Stimulated activated CD8-positive, alpha-beta memory T cell treated with anti-CD3 and anti-CD28 coated beads, Interleukin-7, amount 100 ng/mL, for 1 hour (primary cell): ENCODE measurements around the gene TAF8.

ENCODE experiments used
- DNase-seq, 2 donors: peaks; one replicate each; pipeline ENCODE4 v3.0.0-alpha.2; 2020; ENCODE audit warnings: low read depth in 2 of 2

Gene TAF8

DNA sequence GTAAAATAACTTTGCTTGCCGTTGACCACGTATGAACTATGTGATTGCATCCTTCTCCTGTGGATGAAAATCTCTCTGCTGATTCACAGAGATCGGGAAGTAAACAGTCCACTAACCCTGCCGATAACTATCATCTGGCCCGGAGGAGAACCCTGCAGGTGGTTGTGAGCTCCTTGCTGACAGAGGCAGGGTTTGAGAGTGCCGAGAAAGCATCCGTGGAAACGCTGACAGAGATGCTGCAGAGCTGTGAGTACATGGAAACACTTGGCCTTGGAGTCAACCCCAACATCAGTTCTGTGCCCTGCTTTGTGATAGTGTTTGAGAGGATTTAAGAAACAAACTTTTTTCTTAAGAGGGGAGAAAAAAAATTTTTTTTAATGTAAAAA, 937 bp downstream of the TAF8 start:
- no peak for DNase-seq

GRCh38 chr6:42053601-42054000, 3.3 kb downstream of the TAF8 start:
- no peak for DNase-seq

- no peak for DNase-seq
Observed at GRCh38 chr6:42059743-42060142, 9.4 kb downstream of the TAF8 start.

GRCh38 chr6:42066156-42066675, 15.9 kb downstream of the TAF8 start:
- DNase-seq, result no peak

GRCh38 chr6:42068173-42068572, 17.8 kb downstream of the TAF8 start:
- DNase-seq, result no peak

DNA sequence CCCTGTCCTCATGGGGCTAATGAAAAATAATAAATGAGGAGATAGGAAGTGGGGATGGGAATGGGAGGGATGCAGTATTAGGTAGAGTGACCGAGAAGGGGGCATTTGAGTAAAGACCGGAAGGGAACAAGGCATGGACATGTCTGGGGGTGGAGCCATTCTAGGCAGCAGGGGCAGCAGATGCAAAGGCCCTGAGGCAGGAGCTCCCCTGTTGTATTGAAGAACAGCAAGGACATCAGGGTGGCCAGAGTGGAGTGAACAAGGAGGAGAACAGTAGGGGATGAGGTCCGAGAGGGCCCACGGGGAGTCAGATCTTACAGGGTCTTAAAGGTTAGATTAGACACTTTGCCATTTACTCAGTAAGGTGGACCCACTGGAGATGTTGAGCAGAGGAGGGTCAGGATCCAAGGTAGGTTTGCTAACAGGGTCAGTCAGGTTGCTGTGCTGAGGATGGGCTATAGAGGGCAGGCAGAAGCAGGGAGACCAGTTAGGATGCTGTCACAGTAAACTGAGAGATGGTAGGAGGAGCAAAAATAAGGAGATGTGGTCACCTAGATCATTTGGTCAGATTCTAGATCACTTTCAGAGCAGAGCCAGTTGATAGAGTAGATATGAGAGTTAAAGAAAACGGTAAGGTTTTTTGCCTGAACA, 18.7 kb downstream of the TAF8 start:
- no peak for DNase-seq

- no peak for DNase-seq
Observed at GRCh38 chr6:42071881-42072583, 21.7 kb downstream of the TAF8 start.

DNA sequence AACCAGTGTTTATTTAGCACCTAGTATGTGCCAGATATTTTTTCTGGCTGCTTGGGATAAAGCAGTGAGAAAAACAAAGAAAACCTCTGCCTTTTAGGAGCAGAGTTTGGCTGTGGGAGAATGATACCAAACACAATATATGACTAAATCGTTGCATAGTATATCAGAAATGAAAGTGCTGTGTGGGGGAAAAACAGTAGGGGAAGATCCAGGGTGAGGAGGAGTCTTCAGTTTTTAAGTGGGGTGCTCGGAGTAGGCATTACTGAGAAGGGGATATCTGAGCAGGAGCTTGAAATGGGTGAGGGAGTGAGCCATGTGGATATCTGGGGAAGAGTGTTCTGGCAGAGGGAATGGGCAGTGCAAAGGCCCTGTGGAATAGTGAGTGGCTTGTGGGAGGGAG, 23.0 kb downstream of the TAF8 start:
- DNase-seq, result no peak

DNA sequence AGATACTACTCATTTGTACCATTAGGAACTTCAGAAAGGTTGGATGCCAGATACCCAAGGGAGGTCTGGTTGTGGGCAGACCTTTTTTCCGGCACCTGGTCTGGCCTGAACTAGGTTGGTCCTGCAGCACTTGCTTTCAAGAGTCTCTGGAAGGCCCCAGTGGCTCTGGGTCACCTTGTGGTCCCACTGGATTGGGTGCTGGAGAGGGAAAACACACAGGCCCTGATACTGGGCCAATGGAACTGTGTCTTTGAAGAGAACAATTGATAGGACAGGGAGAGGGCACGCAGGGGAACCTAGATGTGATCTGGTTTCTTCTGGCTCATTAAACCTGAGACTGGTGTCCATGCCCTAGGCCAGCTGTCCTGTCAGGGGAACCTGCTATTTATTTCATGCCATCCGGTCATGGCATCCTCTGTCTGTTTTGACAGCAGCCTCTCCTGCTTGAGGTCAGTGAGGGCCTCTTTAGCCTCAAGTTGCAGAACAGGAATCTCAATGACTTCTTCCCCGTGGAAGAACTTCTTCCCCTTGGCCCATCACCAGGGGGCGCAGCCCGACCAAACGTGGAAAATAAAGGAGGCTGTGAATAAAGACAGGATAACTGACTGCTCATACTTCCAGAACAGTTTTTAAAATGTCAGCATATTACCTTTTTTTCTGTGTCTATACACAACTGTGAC, 25.0 kb downstream of the TAF8 start:
- peak; percentile 15 to 31 for DNase-seq

GRCh38 chr6:42078386-42078785, 28.1 kb downstream of the TAF8 start:
- no peak for DNase-seq

DNA sequence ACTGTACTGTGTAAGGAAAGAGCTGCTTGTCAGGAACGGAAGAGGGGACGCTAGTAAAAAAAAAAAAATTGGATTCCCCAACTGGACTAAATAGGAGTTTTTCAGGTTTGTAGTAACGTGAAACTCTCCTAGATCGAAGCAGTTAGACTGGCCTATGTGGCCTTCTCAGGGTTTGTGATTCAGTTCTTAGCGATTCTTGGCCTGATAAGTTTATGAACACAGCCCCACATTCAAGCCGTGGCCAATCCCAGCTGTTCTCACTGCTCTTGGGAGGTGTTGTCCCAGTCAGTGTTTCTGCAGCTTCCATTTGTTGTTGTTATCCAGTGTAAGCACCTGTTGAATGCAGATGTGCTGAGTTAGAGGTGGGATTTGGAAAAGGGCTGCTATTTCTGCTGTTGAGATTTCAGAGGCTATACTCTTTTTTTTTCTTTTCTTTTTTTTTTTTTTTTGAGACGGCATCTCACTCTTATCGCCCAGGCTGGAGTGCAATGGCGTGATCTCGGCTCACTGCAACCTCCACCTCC, 29.7 kb downstream of the TAF8 start:
- DNase-seq, result no peak

GRCh38 chr6:42083530-42083929, 33.2 kb downstream of the TAF8 start:
- DNase-seq, result no peak

DNA sequence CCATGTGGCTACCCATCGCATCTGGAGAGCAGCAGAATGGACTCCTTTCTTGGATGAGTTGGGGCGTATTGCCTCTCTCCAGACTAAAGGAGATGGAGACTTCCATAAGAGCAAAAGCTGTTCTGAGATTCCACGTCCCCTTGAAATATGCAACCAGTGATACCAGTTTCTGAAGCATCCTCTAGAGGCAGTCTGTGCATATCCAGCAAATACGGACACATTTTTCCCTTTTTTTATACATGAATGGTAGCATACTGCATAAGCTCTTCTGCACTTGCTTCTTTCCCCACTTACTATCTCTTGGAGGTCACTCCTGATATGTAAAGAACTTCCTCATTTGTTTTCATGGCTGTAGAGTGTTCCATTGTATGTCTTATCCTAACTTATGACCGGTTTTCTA, 34.6 kb downstream of the TAF8 start:
- DNase-seq, result no peak

DNA sequence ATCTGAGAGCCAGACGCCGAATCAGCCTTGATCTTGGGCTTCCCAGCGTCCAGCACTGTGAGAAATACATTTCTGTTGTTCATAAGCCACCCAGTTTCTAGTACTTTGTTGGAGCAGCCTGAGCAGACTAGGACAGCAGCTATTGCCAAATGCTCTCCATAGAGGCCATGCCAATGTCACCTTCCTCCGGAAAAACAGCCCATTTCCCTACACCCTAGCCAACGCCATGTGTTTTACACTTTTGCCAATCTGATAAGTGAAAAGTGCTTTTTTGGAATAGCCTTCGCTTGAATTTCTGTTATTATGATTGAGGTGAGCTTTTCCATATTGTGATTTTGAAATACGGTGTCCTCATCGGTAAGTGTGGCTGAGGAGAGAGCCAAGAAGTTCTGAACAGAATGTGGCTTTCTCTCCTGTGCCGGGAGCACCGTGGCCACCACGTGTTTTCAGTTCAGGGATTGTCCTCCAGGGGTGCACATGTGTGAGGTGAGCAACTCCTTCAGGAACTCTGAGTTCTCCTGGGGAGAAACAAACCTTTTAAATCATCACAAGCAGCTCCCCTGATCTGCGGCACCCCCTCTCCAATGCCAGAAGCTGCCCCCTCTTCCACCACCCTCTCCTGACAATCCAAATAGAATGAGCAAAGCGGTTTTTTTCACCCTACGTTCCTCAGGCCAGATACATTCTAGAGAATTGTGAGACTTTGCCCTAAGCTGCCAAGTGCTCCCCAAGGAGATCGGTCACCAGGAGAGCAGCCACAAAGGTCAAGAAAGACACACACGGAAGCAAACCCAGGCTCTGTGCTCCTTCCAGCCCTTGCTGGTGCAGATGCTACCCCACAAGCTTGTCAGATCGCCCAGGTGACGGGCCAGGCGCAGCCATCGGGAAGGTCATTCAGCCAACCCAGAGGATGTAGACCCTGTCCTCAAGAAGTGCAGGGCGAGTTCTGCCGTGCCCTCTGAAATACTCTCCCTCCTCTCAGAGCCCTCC, 36.0 kb downstream of the TAF8 start:
- DNase-seq, result no peak

- no peak for DNase-seq
Observed at GRCh38 chr6:42088101-42088591, 37.8 kb downstream of the TAF8 start.

DNA sequence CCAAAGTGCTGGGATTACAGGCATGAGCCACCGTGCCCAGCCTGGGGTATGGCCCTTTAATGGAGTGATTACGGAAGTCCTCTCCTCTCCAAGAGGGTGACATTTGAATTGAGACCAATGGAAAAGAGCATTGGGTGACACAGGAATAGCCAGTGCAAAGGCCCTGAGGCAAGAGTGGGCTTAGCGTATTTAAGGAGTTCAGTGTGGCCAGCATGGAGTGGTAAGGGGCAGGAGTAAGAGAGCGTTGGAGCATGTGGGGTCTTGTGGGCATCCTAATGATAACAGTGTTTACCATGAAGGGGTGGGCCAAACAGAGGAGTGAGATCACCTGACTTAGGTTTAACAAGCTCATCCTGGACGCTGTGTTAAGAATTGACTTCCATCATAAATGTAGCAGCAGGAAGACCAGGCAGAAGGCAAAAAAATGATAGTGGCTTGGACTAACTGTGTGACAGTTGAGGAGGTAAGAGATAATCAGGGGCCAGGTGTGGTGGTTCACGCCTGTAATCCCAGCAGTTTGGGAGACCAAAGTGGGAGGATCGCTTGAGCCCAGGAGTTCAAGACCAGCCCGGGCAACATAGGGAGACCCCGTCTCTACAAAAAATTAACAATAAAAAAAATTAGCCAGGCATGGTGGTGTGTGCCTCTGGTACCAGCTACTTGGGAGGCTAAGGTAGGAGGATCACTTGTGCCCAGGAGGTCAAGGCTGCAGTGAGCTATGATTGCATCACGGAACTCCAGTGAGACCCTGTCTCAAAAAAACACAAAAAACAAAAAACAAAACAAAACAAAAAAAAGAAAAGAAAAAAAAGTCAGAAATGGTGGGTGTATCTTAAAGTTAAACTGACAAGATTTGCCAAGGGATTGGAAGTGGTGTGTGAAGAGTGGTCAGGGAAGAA, 40.7 kb downstream of the TAF8 start:
- DNase-seq, result no peak

DNA sequence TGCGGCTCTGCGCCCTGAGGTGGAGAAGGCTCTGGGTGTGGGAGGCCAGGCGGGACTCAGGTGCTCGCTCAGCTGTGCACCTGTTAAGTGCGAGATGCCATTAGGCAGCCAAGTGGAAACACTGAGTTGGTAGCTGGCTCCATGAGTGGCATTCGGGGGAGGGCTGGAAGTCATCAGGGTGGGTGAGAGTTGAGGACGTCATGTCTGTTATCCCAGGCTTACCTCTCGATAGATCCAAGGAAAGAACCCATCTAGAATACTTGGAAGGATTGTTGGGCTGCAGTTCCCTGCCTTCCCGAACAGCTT, 41.3 kb downstream of the TAF8 start:
- no peak for DNase-seq

GRCh38 chr6:42093582-42094329, 43.4 kb downstream of the TAF8 start:
- no peak for DNase-seq

GRCh38 chr6:42095094-42095493, 44.8 kb downstream of the TAF8 start:
- DNase-seq, result no peak
